RWPE1 (cell line): Measurements from ENCODE around the gene TIAM2.

Source experiments
- CTCF ChIA-PET: fragments of 350-600 bp; sonication (Branson Sonifier 250); formaldehyde crosslinking; extraction: SDS; loops from one replicate; lab custom pipeline; 2021; lab: Yijun Ruan, JAX
- POLR2A ChIA-PET: fragments of 400-600 bp; formaldehyde crosslinking; extraction: SDS; loops from one replicate; lab custom pipeline; 2020; ENCODE audit warnings: antibody characterized with exemption; ENCODE audit not compliant: low non-redundant PET; lab: Yijun Ruan, JAX
- DNase-seq: peaks from one replicate; pipeline ENCODE4 v3.0.0; 2012; ENCODE audit warnings: low spot score
- H3K27ac ChIP-seq: fragments of 450-650 bp; 2 replicates; pipeline ENCODE4 v1.5.1; 2017
- CTCF ChIP-seq: fragments of 450-650 bp; conservative IDR thresholded peaks from 2 replicates; pipeline ENCODE4 v1.5.1; 2017; ENCODE audit warnings: low read depth, mild to moderate bottlenecking

Gene TIAM2

DNA sequence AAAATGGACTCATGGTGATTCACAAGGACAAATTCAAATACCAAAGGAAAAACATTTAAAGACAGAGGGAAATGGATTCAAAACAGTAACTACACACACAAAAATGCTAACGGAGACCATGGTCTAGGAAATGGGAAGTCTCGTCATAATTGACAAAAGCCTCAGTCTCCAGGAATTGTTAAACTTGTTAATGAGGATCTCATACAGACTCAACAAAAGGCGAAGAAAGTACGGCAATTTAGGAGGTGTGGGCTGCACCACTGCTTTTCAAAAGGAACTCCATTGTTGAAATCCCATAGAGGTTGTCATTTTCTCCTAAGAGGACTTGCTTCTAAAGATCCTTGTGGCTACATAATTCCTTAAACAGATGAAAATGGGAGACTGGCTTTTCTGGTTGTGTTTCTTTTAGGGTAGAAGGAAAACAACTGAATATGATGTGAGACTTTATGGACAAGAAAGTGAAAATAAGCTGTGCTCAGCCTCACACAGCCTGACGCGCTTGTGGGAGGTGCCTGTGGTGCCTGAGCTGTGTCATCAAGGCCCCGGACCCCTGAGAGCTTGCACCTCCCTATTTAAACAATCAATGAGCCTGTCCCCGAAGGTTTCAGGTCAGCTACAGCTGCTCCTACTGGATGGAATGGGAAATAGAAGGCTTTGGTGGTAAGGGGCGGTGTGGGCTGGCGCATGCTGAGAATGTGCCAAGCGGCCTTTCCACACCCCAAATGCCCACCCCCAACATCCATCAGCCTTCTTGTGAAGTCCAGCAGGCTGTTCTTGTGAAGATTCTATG is 266.2 kb downstream of the TIAM2 start:
- no peak for DNase-seq
- TF ChIP-seq CTCF, result no peak
- POLR2A ChIA-PET, result no interaction called here
- CTCF ChIA-PET, result interaction anchor here (0.7 to 1.1 kb wide), 2 partner anchors 13 to 329 kb away, joined by 4 read pairs; no protein-coding TSS in a partner anchor
- H3K27ac ChIP-seq, result no peak overlapping the region

GRCh38 chr6:155262655-155263054 is 267.5 kb downstream of the TIAM2 start:
- ChIA-PET POLR2A (no interaction called here), CTCF (no interaction called here)
- DNase-seq, result no peak
- H3K27ac ChIP-seq, result no peak overlapping the region
- TF ChIP-seq CTCF, result no peak

GRCh38 chr6:155263373-155264063 is 268.4 kb downstream of the TIAM2 start, which contains the start of gene CLDN20:
TSS of gene CLDN20 (plus strand) at chr6:155264013. CDS start at chr6:155275720, 11,707 bp downstream.
- TF ChIP-seq CTCF, result no peak
- ChIA-PET POLR2A (no interaction called here), CTCF (interaction anchor here (0.5 kb wide), 1 partner anchor 416 kb away, joined by 4 read pairs; no protein-coding TSS in a partner anchor)
- DNase-seq, result no peak
- H3K27ac ChIP-seq, result peak within 1 kb of the TSS; percentile 69

- ChIA-PET POLR2A (no interaction called here), CTCF (no interaction called here)
- H3K27ac ChIP-seq, result peak overlapping the region; percentile 69
- peak; percentile 8 for DNase-seq
- no peak for TF ChIP-seq CTCF
These were observed 269.7 kb downstream of the TIAM2 start for GRCh38 chr6:155264693-155265320.

DNA sequence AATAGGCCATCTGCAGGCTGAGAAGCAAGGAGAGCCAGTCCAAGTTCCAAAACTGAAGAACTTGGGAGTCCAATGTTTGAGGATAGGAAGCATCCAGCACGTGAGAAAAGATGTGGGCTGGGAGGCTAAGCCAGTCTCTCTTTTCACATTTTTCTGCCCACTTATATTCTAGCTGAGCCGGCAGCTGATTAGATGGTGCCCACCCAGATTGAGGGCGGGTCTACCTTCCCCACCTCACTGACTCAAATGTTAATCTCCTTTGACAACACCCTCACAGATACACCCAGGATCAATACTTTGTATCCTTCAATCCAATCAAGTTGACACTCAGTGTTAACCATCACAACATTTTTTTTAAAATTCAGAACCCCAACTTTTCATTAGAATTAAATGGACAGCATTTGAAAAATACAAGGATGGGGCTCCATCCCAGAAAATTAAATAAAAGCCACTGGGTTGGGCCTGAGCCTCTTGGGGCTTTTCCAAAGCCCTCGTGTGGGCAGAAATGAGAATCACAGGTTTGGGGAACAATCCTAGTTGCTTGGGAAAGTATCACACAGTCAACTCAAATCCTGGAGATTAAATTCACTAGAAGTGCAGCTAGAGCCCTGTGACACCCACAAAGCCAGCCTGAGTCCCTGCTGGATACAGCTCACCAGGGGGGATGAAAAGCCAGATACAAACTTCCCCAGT is 270.9 kb downstream of the TIAM2 start:
- ChIA-PET POLR2A (interaction anchor here (0.6 kb wide), 1 partner anchor 117 kb away, joined by 13 read pairs; no protein-coding TSS in a partner anchor), CTCF (no interaction called here)
- DNase-seq, result no peak
- no peak for TF ChIP-seq CTCF
- no peak overlapping the region for H3K27ac ChIP-seq

- CTCF ChIA-PET, result interaction anchor here (0.6 to 1.1 kb wide), 2 partner anchors 9 to 1455 kb away, joined by 3 read pairs; no protein-coding TSS in a partner anchor
- H3K27ac ChIP-seq, result no peak overlapping the region
- no peak for TF ChIP-seq CTCF
- POLR2A ChIA-PET, result no interaction called here
- DNase-seq, result no peak
These were observed 272.3 kb downstream of the TIAM2 start for GRCh38 chr6:155267411-155267810.
